Adrenal gland (tissue), 12 donors: ENCODE data around the gene CORO7. TPM values are rescaled to one million over a fixed set of nuclear protein-coding genes. Genes with fewer than 3 reads are reported as not detected.

ENCODE experiments used
- DNase-seq, 7 donors: peaks; one replicate each; pipeline ENCODE4 v3.0.0-alpha.2; 2019 to 2020
- H3K27ac ChIP-seq, 5 donors: fragments of 200-600 bp; sonication (generic) in 4 of 5; 1 replicate in 3 of 5; 2 replicates in 2 of 5; pipeline versions ENCODE4 v1.5.1 to v1.8.0; 2016 to 2020; ENCODE audit warnings: mild to moderate bottlenecking in 1 of 5
- H3K27me3 ChIP-seq: fragments of 200-600 bp; 2 replicates; pipeline ENCODE4 v1.8.0; 2021
- H3K36me3 ChIP-seq, 2 donors: fragments of 200-600 bp; replicated peaks in 1 of 2; 1 replicate in 1 of 2; 2 replicates in 1 of 2; pipeline versions ENCODE4 v1.5.1 to v1.8.0; 2018 to 2022
- H3K4me1 ChIP-seq, 2 donors: fragments of 200-600 bp; replicated peaks in 1 of 2; 1 replicate in 1 of 2; 2 replicates in 1 of 2; pipeline versions ENCODE4 v1.5.1 to v1.8.0; 2018 to 2021
- H3K4me3 ChIP-seq, 4 donors: fragments of 200-600 bp; sonication (generic) in 3 of 4; one replicate each; pipeline ENCODE4 v1.5.1; 2016 to 2018
- H3K9me3 ChIP-seq, 3 donors: fragments of 200-600 bp; sonication (generic) in 1 of 3; replicated peaks in 1 of 3; 1 replicate in 2 of 3; 2 replicates in 1 of 3; pipeline versions ENCODE4 v1.5.1 to v1.8.0; 2016 to 2021
- POLR2A ChIP-seq, 2 donors: fragments of 450-650 bp; IDR thresholded peaks; one replicate each; pipeline ENCODE4 v1.6.1; 2017; ENCODE audit warnings: antibody characterized with exemption in 2 of 2, mild to moderate bottlenecking in 2 of 2, moderate library complexity in 1 of 2
- WGBS, 4 donors: extraction: QIAGEN DNeasy Blood & Tissue Kit in 2 of 4; methylation state at CpG; one replicate each; pipeline versions ENCODE4 v1.1.5 to v1.1.7; 2013 to 2017; 5-methylcytosine and 5-hydroxymethylcytosine counted together
- intact Hi-C, 2 donors: fragments of 100-400 bp; cut with DNase I; formaldehyde crosslinking; loops; one replicate each; pipeline versions ENCODE4 v1.14.1 to v1.15.0; 2022 to 2023
- polyA plus RNA-seq, 3 donors: library from polyadenylated mRNA; stranded (reverse); fragments of 200-250 nt in 2 of 3; fragments of 350-450 nt in 1 of 3; fragmentation: Illumina TruSeq in 1 of 3; extraction: RNeasy Lipid Tissue Mini Kit (QIAGEN cat#74804) in 1 of 3; gene quantifications; one replicate each; pipeline ENCODE4 v1.2.3, GENCODE V29; 2013 to 2014
- total RNA-seq, 9 donors: library from RNA; depleted of rRNA in 4 of 9; stranded (reverse); fragments of >200 nt in 4 of 9; fragments of 120-200 nt in 1 of 9; fragmentation: NEBNext Ultra II Directional in 1 of 9; extraction: Animal tissue kit (Norgen Biotek cat#: 25700) in 1 of 9; gene quantifications; one replicate each; pipeline versions ENCODE4 v1.1.0 to v1.2.4, GENCODE V29; 2013 to 2023
- TF ChIP-seq, protein P1 (sequence below), 6 experiments: fragments of 450-650 bp in 4 of 6; fragments of 200-600 bp in 2 of 6; sonication (generic) in 1 of 6; IDR thresholded peaks; 1 replicate in 5 of 6; 2 replicates in 1 of 6; pipeline versions ENCODE4 v1.5.1 to v1.8.0; 2016 to 2021; ENCODE audit warnings: antibody characterized with exemption in 6 of 6, mild to moderate bottlenecking in 2 of 6, moderate library complexity in 1 of 6
- donor health status: healthy with polysubstance abuse.
- donor health status: Bipolar disorder and iron deficiency.
- donor health status: DM: yes; HTN: yes; CAD: no.
- donor health status: DM: no; HTN: no; CAD: no.
- donor health status: DM: no; HTN: no; CAD: no.
- donor health status: DM: yes; HTN: yes; CAD: no.

Gene CORO7
- total and polyA plus RNA-seq, 12 donors: 4.3 to 61.0 (median 34.7) TPM

DNA sequence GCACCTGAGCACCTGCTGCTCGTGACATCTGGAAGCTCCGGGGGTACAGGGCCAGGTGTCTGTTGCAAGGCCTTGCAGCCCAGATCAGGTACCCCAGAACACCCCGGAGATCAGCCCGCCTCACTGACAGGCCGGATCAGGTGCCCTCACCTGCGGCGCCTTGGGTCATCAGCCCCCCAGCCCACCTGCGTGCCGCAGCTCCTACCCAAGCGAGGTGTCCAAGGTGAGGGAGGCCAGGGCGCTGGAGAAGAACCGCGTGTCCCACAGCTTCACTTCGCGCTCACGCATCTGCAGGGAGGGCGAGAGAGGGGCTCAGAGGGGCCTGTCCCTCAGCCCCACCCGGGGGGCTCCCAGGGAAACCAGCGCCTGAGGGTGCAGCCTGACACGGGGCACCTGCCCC is 28.6 kb downstream of the CORO7 start:
- H3K27ac ChIP-seq: peak overlapping the region in 2 of 5 donors; percentile 17 to 80
- intact Hi-C loops: no loop called here
- no peak for DNase-seq
- H3K4me3 ChIP-seq: no peak overlapping the region
- H3K27me3 ChIP-seq: no peaks in the 10 kb centered on the region
- 64 to 96% (median 95%) methylated on average over 2 to 20 of the region's 20 CpGs for WGBS, 4 donors
- H3K9me3 ChIP-seq: no peaks in the 10 kb centered on the region
- peaks cover 9 to 27% of the 10 kb centered on the region in 2 donors for H3K4me1 ChIP-seq
- peaks cover 0 to 28% of the 10 kb centered on the region in 2 donors for H3K36me3 ChIP-seq
- TF ChIP-seq, protein P1, sequence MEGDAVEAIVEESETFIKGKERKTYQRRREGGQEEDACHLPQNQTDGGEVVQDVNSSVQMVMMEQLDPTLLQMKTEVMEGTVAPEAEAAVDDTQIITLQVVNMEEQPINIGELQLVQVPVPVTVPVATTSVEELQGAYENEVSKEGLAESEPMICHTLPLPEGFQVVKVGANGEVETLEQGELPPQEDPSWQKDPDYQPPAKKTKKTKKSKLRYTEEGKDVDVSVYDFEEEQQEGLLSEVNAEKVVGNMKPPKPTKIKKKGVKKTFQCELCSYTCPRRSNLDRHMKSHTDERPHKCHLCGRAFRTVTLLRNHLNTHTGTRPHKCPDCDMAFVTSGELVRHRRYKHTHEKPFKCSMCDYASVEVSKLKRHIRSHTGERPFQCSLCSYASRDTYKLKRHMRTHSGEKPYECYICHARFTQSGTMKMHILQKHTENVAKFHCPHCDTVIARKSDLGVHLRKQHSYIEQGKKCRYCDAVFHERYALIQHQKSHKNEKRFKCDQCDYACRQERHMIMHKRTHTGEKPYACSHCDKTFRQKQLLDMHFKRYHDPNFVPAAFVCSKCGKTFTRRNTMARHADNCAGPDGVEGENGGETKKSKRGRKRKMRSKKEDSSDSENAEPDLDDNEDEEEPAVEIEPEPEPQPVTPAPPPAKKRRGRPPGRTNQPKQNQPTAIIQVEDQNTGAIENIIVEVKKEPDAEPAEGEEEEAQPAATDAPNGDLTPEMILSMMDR (IDR thresholded peaks at IDR 0.05): no peak
- no peak for TF ChIP-seq POLR2A (IDR thresholded peaks at IDR 0.05)

DNA sequence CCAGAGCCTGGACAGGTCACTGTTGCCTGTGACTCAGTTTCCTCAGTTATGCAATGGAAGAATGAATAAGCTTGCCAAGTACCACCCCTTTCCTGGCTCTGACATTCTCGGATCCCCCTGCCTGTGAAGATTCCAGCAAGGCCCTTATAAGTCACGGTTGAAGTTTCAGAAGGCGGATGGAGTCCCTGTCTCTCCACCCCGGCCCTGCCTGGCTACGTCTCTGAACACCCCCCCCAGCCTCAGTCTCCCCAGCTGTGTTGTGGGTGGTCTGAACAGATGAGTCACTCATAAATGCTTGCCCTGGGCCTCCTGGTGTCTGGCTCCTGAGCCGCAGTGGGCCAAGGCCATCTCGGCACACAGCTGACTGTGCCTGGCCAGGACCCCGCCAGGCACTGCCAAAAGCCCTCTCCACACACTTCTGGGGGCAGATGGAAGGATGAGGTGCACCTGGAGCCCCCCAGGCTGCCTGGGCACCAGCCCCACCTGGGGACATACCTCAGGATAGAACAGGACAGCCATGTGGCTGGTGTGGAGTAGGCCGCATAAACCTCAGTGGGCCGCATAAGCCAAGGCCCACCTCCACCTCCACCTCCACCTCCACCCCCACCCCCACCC is 29.3 kb downstream of the CORO7 start:
- H3K9me3 ChIP-seq: no peaks in the 10 kb centered on the region
- H3K36me3 ChIP-seq: peaks cover 0 to 32% of the 10 kb centered on the region in 2 donors
- H3K4me1 ChIP-seq: peaks cover 9 to 25% of the 10 kb centered on the region in 2 donors
- peak in 2 of 7 donors; percentile 57 to 58 for DNase-seq
- no peak overlapping the region for H3K4me3 ChIP-seq
- WGBS, 4 donors: 56 to 72% (median 64%) methylated on average over 7 to 10 of the region's 10 CpGs
- H3K27ac ChIP-seq: peak overlapping the region in 1 of 5 donors; percentile 80
- intact Hi-C loops: no loop called here
- no peaks in the 10 kb centered on the region for H3K27me3 ChIP-seq
- TF ChIP-seq POLR2A (IDR thresholded peaks at IDR 0.05): no peak
- TF ChIP-seq, protein P1 (IDR thresholded peaks at IDR 0.05): no peak

DNA sequence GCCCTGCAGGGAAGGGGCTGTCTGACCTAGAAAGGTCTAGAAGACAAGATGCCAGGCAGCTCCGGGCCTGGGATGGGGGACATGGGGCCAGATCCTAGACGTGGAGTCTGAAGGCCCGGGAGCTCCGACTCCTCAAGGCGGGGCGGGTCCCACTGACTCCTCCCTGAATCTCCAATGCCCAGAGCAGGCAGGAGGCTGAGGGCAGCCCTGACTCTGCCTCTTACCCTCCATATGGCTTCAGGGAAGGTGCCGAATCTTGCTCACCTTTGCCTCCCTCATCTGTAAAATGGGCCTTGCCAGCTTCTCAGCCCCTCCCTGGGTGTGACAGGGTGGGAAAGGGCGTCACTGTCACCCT is 30.0 kb downstream of the CORO7 start:
- H3K27ac ChIP-seq: peak overlapping the region in 2 of 5 donors; percentile 29 to 80
- 68 to 86% (median 81%) methylated on average over 5 to 8 of the region's 8 CpGs for WGBS, 4 donors
- H3K27me3 ChIP-seq: no peaks in the 10 kb centered on the region
- no peak for DNase-seq
- H3K4me1 ChIP-seq: peaks cover 9 to 25% of the 10 kb centered on the region in 2 donors
- TF ChIP-seq POLR2A (IDR thresholded peaks at IDR 0.05): no peak
- TF ChIP-seq, protein P1 (IDR thresholded peaks at IDR 0.05): no peak
- H3K36me3 ChIP-seq: peaks cover 0 to 38% of the 10 kb centered on the region in 2 donors
- no peak overlapping the region for H3K4me3 ChIP-seq
- intact Hi-C loops: no loop called here
- H3K9me3 ChIP-seq: no peaks in the 10 kb centered on the region

DNA sequence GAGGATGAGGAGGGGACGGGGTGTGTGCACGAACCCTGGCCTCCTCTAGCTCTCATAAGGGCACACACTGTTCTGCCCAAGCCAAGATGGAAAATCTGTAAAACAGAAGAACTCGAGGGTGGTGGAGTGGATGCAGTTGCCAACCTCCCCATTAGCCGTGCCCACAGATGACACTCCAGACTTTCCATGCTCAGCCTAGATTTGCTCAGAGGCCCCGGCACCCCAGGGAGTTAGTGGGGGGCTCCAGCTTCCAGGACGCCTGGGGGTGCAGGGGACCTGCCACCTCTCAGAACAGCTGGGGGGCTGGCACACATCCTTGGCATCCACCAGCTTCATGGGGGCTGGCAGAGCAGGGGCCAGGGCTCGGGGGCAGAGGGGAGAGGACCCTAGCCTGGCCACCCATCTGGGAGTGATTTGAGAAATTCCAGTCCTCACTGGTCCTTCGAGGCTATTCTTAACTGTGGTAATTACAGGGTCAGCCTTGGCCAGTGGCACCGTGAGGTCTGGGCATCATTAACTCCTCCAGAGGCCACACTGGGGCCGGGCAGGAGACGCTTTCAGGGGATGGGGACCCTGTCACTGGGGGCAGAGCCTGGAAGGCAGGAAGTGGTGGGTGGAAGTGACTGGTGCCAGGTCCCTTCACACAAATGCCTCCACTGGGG is 30.5 kb downstream of the CORO7 start:
- no peak for DNase-seq
- no peaks in the 10 kb centered on the region for H3K27me3 ChIP-seq
- no peaks in the 10 kb centered on the region for H3K9me3 ChIP-seq
- TF ChIP-seq POLR2A (IDR thresholded peaks at IDR 0.05): no peak
- TF ChIP-seq, protein P1 (IDR thresholded peaks at IDR 0.05): no peak
- peak overlapping the region in 2 of 5 donors; percentile 29 to 54 for H3K27ac ChIP-seq
- intact Hi-C loops: no loop called here
- WGBS, 4 donors: 75 to 84% (median 79%) methylated on average over 5 to 11 of the region's 11 CpGs
- H3K36me3 ChIP-seq: peaks cover 0 to 43% of the 10 kb centered on the region in 2 donors
- no peak overlapping the region for H3K4me3 ChIP-seq
- peaks cover 9 to 25% of the 10 kb centered on the region in 2 donors for H3K4me1 ChIP-seq
